DMS79 (cell line): Measurements from ENCODE around the gene CXXC5.
A peak's percentile ranks its signal among the peaks of the same experiment; 100 is the strongest.

Experiments used
- DNase-seq: peaks from one replicate; lab custom pipeline; 2025; lab: John Stamatoyannopoulos, UW

Gene CXXC5

GRCh38 chr5:139682016-139682975 lies 34.1 kb downstream of the CXXC5 start:
- DNase-seq: no peak

GRCh38 chr5:139683295-139684271 lies 35.4 kb downstream of the CXXC5 start:
- DNase-seq: no peak

- DNase-seq: no peak
Measured at GRCh38 chr5:139684350-139684880, 36.3 kb downstream of the CXXC5 start.

- no peak for DNase-seq
Measured at GRCh38 chr5:139684881-139685749, 37.0 kb downstream of the CXXC5 start.

DNA sequence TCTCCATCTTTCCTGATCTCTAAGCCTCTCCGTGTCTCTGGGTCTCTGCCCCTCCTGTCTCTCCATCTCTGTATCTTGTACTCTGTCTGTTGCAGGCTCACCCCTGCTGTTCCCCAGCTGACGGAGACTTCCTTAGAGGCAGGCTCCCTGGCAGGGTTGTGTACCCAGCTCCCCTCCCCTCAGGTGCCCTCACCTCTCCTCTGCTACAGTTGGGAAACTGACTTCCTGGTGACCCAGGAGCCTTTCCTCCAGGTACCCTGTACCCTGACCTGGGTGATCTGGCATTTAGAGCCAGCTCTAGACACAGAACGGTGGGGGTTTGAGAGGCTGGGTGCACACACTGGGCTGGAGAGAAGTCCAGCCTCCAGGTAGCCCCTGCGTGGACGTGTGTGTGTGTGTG lies 37.7 kb downstream of the CXXC5 start:
- DNase-seq: no peak

- no peak for DNase-seq
Measured at GRCh38 chr5:139686356-139686705, 38.2 kb downstream of the CXXC5 start.

- DNase-seq: no peak
Measured at GRCh38 chr5:139686706-139687441, 38.7 kb downstream of the CXXC5 start.

DNA sequence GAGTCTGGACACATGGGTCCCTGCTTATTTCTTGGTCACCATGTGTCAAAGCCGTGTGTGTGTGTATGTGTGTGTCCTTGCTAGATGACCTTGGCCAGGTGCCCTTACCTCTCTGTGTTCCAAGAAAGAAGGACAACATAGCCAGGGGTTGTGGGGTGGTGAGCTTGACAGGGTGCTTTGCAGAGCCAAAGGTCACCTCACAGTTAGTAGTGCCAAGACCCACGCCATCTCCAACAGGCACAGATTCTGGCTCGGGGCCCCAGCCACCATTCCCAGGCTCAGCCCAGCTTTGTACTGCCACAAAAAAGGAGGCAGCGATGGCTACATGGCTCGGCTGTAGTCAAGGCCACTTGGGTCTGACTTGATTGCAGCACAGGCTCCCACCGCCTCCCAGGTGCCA lies 39.5 kb downstream of the CXXC5 start:
- DNase-seq: no peak

DNA sequence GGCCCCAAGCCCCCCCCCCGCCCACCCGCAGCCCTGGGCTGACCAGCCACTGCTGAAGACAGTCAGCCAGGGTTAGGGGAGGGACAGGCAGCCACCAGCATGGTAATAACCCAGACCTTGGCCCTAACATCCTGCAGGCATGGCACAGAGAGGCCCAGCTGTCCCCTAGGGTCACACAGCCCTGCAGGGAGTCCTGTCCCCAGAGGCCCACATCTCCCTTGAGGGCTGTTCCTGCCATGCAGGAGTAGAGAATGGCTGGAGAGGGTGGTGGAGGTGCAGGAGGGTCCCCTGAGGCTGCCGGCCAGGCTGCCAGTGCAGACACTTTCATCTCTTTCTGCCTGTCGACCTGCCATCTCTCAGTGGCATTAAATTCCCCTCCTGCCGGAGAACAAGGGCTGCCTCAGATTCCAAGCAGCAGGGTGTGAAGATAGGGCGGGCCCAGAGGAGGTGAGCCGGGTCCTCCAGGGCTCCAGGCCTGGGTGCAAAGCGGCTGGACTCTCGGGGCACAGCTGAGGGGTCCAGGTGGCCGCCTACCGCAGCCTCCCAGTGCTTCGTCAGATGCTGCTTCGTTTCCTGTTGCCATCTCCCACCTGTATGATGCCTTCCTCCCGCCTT lies 40.0 kb downstream of the CXXC5 start:
- DNase-seq: no peak

GRCh38 chr5:139688751-139689372 lies 40.7 kb downstream of the CXXC5 start:
- DNase-seq: no peak

DNA sequence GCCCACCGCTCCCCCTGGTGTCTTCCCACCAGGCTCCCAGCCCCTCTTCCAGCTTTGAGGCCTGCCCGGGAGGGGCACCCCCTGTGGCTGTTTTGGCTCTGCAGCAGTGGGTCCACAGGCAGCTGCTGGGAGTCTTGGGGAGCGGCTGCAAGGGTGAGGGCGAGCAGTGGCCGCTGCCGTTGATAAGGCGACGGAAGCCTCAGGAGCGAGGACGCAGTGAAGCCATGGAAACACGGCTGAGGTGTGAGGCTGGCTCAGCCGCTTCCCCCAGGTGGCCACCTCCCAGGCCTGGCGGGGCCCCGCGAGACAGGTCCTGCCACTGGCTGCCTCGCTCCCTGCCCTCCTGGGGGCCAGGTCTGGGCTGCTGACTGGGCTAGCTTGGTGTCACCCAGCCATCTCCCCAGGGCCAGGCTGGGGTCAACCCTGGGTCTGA lies 41.5 kb downstream of the CXXC5 start:
- DNase-seq: no peak

GRCh38 chr5:139690064-139690802 lies 42.1 kb downstream of the CXXC5 start:
- no peak for DNase-seq

DNA sequence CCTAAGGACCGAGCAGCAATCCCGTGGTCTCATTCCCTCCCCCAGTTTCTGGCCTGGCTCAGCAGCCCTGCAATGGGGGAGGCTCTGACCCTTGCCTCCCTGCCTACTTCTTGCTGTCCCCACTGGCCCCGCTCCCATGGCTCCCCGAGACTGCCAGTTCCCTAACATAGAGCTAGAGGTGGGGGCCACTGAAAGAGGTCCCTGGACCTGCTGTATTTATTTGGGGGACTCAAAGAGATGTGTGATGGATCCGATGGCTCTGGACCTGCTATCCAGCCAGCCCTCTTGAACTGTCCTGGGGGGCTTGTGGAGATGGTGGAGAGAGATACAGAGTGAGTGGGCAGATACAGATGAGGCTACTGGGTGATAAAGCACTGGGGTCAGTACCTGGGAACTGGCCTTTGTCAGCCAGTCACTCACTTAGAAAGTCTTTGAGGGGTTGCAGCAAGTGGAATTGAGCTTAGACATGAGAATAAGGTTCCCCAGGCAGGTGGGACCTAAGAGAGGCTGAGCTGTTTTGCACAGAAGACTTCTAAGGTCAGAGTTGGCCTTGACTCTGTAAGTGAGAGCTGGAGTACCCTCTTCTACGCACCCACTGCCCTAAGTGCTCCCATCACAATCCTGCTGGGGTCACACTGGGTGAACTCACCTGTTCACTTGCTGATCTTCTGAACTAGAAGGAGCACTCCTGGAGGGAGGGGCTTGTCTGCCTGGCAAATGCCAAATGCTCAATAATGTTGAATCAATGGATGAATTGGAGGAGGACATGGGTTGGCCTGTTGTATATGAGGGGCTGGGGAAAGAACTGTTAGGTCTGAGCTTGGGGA lies 42.9 kb downstream of the CXXC5 start:
- peak; percentile 2 for DNase-seq

- DNase-seq: no peak
Measured at GRCh38 chr5:139692148-139692547, 44.0 kb downstream of the CXXC5 start.

DNA sequence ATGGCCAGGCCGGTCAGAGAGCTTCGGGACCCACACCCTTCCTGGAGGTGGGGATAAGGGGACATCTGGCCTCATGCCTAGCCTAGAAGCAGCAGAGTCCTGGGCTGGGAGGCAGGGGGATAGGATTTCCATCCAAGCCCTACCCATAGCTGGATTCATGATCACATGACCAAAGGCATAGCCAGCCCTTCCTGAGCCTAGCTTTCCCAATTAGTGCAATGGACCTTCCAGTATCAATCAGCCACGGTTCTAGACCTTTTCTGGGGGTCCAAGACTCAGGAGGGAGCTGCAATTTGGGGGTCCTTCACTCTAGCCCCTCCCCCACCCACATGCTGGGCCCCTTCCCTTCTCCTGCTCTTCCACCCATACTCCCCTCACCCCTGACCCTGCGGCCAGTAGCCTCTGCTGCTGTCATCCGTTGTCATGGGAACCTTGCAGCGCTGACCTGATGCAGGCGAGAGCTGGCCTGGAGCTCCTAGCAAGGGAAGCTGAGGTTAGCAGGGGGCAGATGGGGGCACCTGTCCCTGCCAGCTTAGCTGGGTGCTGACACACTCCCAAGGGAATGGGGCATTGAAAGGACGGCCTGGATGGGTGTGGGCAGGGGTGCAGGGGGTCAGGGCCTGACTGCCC lies 44.6 kb downstream of the CXXC5 start:
- DNase-seq: no peak

GRCh38 chr5:139693676-139694364 lies 45.7 kb downstream of the CXXC5 start:
- no peak for DNase-seq

DNA sequence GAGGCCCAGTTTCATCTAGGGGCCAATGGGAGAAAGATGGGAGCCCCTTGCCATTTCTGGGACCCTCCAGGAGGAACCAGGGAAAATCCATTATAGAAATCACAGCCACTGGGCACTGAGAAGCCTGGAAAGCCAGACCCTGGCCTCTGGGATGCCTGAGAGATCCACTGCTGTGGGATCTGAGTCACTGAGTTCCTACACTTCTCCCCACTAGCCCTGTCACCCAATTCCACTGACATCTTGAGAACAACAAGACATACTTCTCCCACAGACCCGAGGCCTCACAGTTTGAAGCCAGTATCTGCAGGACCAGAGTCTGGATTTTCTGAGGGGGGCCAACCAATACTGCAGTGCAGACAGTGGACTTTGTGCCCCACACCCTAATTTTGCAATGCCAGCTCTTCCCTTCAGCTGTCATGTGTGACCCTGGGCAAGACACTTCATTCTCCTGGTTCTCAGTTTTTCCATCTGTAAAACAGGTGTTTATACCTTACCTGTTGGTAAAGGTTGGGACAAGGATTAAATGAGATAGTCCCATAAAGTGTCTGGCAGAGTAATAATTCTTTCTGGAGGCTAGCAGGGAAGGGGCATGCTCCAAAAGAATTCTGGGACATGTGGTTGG lies 46.5 kb downstream of the CXXC5 start:
- DNase-seq: no peak
